Activated T-helper 17 cell treated with anti-CD3 and anti-CD28 coated beads, Interleukin-2, amount 50 U/mL, for 72 hours (primary cell): ENCODE results near the gene HSFY1. TPM values are rescaled to one million over a fixed set of nuclear protein-coding genes. Genes with fewer than 3 reads are reported as not detected.
"Not testable (repeated sequence)": the region's sequence is repeated elsewhere in the genome, so short reads cannot be mapped to it uniquely, and the experiment has no call there.

Experiments used
- ATAC-seq: fragments of 150-1000 bp; cut with Tn5 transposase; replicated peaks from 2 replicates; pipeline ENCODE4 v1.10.0; 2021; ENCODE audit warnings: mild to moderate bottlenecking, moderate library complexity
- H3K27ac Mint-ChIP-seq: one replicate; pipeline ENCODE4 v1.8.0; 2022; ENCODE audit warnings: mixed read lengths
- H3K27me3 Mint-ChIP-seq: one replicate; pipeline ENCODE4 v1.8.0; 2022; ENCODE audit warnings: mixed read lengths
- H3K36me3 Mint-ChIP-seq: one replicate; pipeline ENCODE4 v1.8.0; 2022; ENCODE audit warnings: low read depth, mild to moderate bottlenecking, mixed read lengths
- H3K4me1 Mint-ChIP-seq: one replicate; pipeline ENCODE4 v1.8.0; 2022; ENCODE audit warnings: mixed read lengths
- H3K4me3 Mint-ChIP-seq: one replicate; pipeline ENCODE4 v1.8.0; 2022; ENCODE audit warnings: mild to moderate bottlenecking, mixed read lengths
- H3K9me3 Mint-ChIP-seq: one replicate; pipeline ENCODE4 v1.8.0; 2022; ENCODE audit warnings: mixed read lengths
- total RNA-seq, 2 donors: library from RNA; stranded (reverse); gene quantifications; one replicate each; pipeline ENCODE4 v1.2.3, GENCODE V29; 2022

The HSFY1 gene
- total RNA-seq: not detected

GRCh38 chrY:18546420-18546819 lies at the start of gene HSFY1:
Gene HSFY1, plus strand, starts transcription at chrY:18546720. Its CDS starts 68 bp downstream, at chrY:18546788.
- not testable (repeated sequence) for H3K4me1 Mint-ChIP-seq, H3K36me3 Mint-ChIP-seq, ATAC-seq, H3K4me3 Mint-ChIP-seq, H3K9me3 Mint-ChIP-seq, H3K27ac Mint-ChIP-seq, H3K27me3 Mint-ChIP-seq

- H3K27me3 Mint-ChIP-seq, H3K9me3 Mint-ChIP-seq, H3K4me3 Mint-ChIP-seq, H3K27ac Mint-ChIP-seq, ATAC-seq, H3K36me3 Mint-ChIP-seq, H3K4me1 Mint-ChIP-seq: not testable (repeated sequence)
Observed at GRCh38 chrY:18504266-18504665, 42.3 kb upstream of the HSFY1 start.

- H3K27me3 Mint-ChIP-seq, H3K36me3 Mint-ChIP-seq, H3K9me3 Mint-ChIP-seq, H3K27ac Mint-ChIP-seq, H3K4me1 Mint-ChIP-seq, H3K4me3 Mint-ChIP-seq, ATAC-seq: not testable (repeated sequence)
Observed at GRCh38 chrY:18530995-18531655, 15.4 kb upstream of the HSFY1 start.

GRCh38 chrY:18538952-18539351 lies 7.6 kb upstream of the HSFY1 start:
- H3K27ac Mint-ChIP-seq, H3K9me3 Mint-ChIP-seq, H3K4me3 Mint-ChIP-seq, ATAC-seq, H3K4me1 Mint-ChIP-seq, H3K27me3 Mint-ChIP-seq, H3K36me3 Mint-ChIP-seq: not testable (repeated sequence)

- H3K4me3 Mint-ChIP-seq, H3K36me3 Mint-ChIP-seq, ATAC-seq, H3K27ac Mint-ChIP-seq, H3K27me3 Mint-ChIP-seq, H3K4me1 Mint-ChIP-seq, H3K9me3 Mint-ChIP-seq: not testable (repeated sequence)
Observed at GRCh38 chrY:18553132-18553531, 6.6 kb downstream of the HSFY1 start.

- not testable (repeated sequence) for H3K36me3 Mint-ChIP-seq, H3K9me3 Mint-ChIP-seq, H3K27ac Mint-ChIP-seq, ATAC-seq, H3K4me1 Mint-ChIP-seq, H3K4me3 Mint-ChIP-seq, H3K27me3 Mint-ChIP-seq
Observed at GRCh38 chrY:18565915-18566314, 19.4 kb downstream of the HSFY1 start.

Other genes starting within 250 kb of the HSFY1 start
- gene HSFY2, start 227.0 kb downstream of the HSFY1 start, total RNA-seq: not detected